HUES64 (cell line): ENCODE results near the gene TMEM132E.

Experiments
- H3K27ac ChIP-seq: 2 replicates; pipeline ENCODE4 v1.7.0; 2013; ENCODE audit warnings: low read depth, low read length, inconsistent platforms
- H3K27me3 ChIP-seq: 2 replicates; pipeline ENCODE4 v1.6.1; 2013; ENCODE audit warnings: mild to moderate bottlenecking, low read length; ENCODE audit not compliant: insufficient read depth
- H3K36me3 ChIP-seq: 2 replicates; pipeline ENCODE4 v1.6.1; 2013; ENCODE audit warnings: mild to moderate bottlenecking, low read length; ENCODE audit not compliant: insufficient read depth
- H3K4me1 ChIP-seq: 2 replicates; pipeline ENCODE4 v1.6.1; 2013; ENCODE audit warnings: mild to moderate bottlenecking, low read length, moderate library complexity; ENCODE audit not compliant: insufficient read depth
- H3K4me3 ChIP-seq: 2 replicates; pipeline ENCODE4 v1.5.1; 2013; ENCODE audit warnings: mild to moderate bottlenecking, low read length, moderate library complexity
- H3K9ac ChIP-seq: 2 replicates; pipeline ENCODE4 v1.6.1; 2013; ENCODE audit warnings: mild to moderate bottlenecking, low read depth, low read length
- H3K9me3 ChIP-seq: 2 replicates; pipeline ENCODE4 v1.6.1; 2013; ENCODE audit warnings: low read depth, low read length; ENCODE audit not compliant: insufficient read depth
- WGBS: fragments of 150-250, 120-280 bp; methylation state at CpG from one replicate; pipeline ENCODE4 v1.1.7; 2013; ENCODE audit warnings: missing lambda C conversion rate; 5-methylcytosine and 5-hydroxymethylcytosine counted together

Gene TMEM132E

GRCh38 chr17:34637041-34637547, 57.7 kb downstream of the TMEM132E start:
- peaks cover 56% of the 10 kb centered on the region for H3K27me3 ChIP-seq
- 93% methylated on average over 20 of the region's 20 CpGs for WGBS

DNA sequence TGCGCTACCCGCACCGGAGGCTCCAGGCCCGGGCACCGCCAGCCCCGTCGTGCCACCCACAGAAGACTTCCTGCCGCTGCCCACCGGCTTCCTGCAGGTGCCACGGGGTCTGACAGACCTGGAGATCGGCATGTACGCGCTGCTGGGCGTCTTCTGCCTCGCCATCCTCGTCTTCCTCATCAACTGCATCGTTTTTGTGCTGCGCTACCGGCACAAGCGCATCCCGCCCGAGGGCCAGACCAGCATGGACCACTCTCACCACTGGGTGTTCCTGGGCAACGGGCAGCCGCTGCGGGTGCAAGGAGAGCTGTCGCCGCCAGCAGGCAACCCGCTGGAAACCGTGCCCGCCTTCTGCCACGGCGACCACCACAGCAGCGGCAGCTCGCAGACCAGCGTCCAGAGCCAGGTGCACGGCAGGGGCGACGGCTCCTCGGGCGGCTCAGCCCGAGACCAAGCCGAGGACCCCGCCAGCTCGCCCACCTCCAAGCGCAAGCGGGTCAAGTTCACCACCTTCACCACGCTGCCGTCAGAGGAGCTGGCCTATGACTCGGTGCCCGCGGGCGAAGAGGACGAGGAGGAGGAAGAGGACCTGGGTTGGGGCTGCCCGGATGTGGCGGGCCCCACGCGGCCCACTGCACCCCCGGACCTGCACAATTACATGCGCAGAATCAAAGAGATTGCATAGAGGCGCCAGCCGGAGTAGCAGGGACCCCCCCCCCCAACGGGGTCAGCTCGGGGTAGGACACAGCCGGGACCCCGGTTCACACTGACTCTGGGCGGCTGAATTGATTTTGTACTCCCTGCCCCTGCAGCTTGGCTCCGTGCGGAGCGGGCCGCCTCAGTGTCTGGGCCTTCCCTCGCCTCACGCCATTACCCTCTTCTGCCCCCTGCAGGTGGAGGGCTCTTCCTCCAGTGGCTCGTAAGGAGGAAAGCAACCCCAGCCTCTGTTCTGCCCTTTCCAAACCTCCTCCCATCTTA, 58.5 kb downstream of the TMEM132E start:
- Histone ChIP-seq H3K27ac (no peak overlapping the region), H3K4me3 (no peak overlapping the region), H3K4me1 (peaks cover 7% of the 10 kb centered on the region), H3K9ac (no peak overlapping the region), H3K9me3 (no peaks in the 10 kb centered on the region), H3K27me3 (peaks cover 53% of the 10 kb centered on the region), H3K36me3 (no peaks in the 10 kb centered on the region)
- WGBS: 73% methylated on average over 73 of the region's 73 CpGs

More at GRCh38 chr17:34637041-34637547, 57.7 kb downstream of the TMEM132E start:
- no peak overlapping the region for H3K27ac ChIP-seq
- no peaks in the 10 kb centered on the region for H3K36me3 ChIP-seq
- H3K4me3 ChIP-seq: no peak overlapping the region
- H3K9ac ChIP-seq: no peak overlapping the region
- H3K4me1 ChIP-seq: peaks cover 7% of the 10 kb centered on the region
- H3K9me3 ChIP-seq: no peaks in the 10 kb centered on the region

- no peaks in the 10 kb centered on the region for H3K9me3 ChIP-seq
- no peak overlapping the region for H3K4me3 ChIP-seq
- H3K36me3 ChIP-seq: no peaks in the 10 kb centered on the region
- WGBS: 55% methylated on average over 15 of the region's 17 CpGs
- H3K27ac ChIP-seq: no peak overlapping the region
- H3K27me3 ChIP-seq: peaks cover 49% of the 10 kb centered on the region
- H3K9ac ChIP-seq: no peak overlapping the region
- H3K4me1 ChIP-seq: no peaks in the 10 kb centered on the region
These were observed 59.3 kb downstream of the TMEM132E start for GRCh38 chr17:34638526-34639260.

GRCh38 chr17:34639706-34640425, 60.5 kb downstream of the TMEM132E start:
- 91% methylated on average over 6 of the region's 6 CpGs for WGBS
- Histone ChIP-seq H3K9me3 (no peaks in the 10 kb centered on the region), H3K4me3 (no peak overlapping the region), H3K36me3 (no peaks in the 10 kb centered on the region), H3K9ac (no peak overlapping the region), H3K4me1 (no peaks in the 10 kb centered on the region), H3K27ac (no peak overlapping the region), H3K27me3 (peaks cover 42% of the 10 kb centered on the region)

DNA sequence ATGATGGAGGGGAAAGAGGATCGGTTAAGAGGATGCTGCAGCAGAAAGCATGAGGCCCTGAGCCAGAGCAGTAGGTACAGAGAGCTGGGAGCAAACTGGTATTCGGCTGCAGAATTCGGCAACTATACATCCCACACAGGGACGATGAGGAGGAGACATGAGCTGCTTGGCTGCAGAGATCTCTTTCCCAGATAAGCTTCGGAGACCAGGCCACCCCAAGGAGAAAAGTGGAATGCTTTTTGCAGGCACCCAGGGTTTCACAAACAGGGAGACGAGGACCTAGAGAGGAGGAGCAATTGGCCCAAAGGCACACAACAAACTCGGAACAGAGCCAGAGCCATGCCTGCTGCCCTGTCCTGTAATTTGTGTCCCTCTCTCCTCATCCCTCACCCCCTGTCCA, 62.0 kb downstream of the TMEM132E start:
- H3K9ac ChIP-seq: no peak overlapping the region
- peaks cover 34% of the 10 kb centered on the region for H3K27me3 ChIP-seq
- no peaks in the 10 kb centered on the region for H3K4me1 ChIP-seq
- H3K9me3 ChIP-seq: no peaks in the 10 kb centered on the region
- no peaks in the 10 kb centered on the region for H3K36me3 ChIP-seq
- no peak overlapping the region for H3K27ac ChIP-seq
- 88% methylated on average over 7 of the region's 7 CpGs for WGBS
- H3K4me3 ChIP-seq: no peak overlapping the region

DNA sequence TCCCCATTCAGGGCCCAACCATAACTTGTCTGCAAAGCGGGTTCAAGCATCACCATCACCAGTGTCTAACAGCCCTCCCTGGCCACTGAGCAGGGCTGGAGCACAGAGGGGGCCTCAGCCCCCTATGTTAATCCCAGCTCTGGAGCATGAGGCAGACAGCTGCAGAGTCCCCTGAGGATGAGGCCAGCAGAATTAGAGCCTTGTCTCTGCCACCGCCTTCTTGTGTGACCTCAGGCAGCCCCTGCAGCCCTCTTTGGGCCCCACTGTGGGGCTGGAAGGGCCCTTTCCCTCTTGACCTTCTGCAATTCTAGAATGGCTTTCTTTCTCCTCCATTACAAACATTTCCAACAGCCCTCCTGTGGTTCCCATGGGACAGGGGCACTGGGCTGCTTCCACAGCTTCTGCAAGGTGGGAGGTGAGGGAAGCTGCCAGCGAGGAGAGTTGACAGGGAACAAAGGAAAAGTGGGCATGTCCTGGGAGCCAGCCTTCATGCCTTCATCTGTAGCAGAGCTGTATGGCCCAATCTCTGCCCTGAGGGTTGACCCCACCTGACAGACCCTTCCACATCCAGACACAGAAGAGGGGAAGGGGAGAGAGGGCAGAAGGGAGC, 65.7 kb downstream of the TMEM132E start:
- Histone ChIP-seq H3K4me3 (no peak overlapping the region), H3K36me3 (no peaks in the 10 kb centered on the region), H3K27ac (no peak overlapping the region), H3K9ac (no peak overlapping the region), H3K27me3 (peaks cover 6% of the 10 kb centered on the region), H3K4me1 (no peaks in the 10 kb centered on the region), H3K9me3 (peaks cover 4% of the 10 kb centered on the region; the same call in 1 of the 2 replicates)
- WGBS: 87% methylated on average over 3 of the region's 3 CpGs

DNA sequence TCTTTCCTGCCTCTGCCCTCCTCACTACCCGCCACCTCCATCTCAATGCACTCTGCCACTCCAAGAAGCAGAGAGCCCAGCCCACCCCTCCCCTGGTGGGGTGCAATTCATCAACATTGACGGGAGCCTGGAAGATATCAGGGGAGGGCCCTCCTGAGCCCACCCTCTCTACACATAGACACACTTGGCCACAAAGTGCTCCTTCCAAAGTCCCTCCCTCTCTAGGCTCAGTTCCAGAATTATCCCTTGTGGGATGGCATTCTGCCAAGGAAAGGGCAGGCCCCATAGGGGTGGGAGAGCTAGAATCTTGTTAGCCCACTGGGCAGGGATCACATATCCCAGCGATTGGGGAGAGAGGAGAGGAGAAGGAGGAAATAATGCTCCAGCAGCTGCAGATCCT, 66.2 kb downstream of the TMEM132E start:
- H3K27ac ChIP-seq: no peak overlapping the region
- WGBS: 67% methylated on average over 3 of the region's 3 CpGs
- no peaks in the 10 kb centered on the region for H3K36me3 ChIP-seq
- H3K9ac ChIP-seq: no peak overlapping the region
- peaks cover 4% of the 10 kb centered on the region; the same call in 1 of the 2 replicates for H3K9me3 ChIP-seq
- no peaks in the 10 kb centered on the region for H3K4me1 ChIP-seq
- H3K27me3 ChIP-seq: peaks cover 6% of the 10 kb centered on the region
- H3K4me3 ChIP-seq: no peak overlapping the region

- Histone ChIP-seq H3K9me3 (peaks cover 4% of the 10 kb centered on the region; the same call in 1 of the 2 replicates), H3K9ac (no peak overlapping the region), H3K36me3 (no peaks in the 10 kb centered on the region), H3K4me3 (no peak overlapping the region), H3K4me1 (no peaks in the 10 kb centered on the region), H3K27me3 (no peaks in the 10 kb centered on the region; the same call in 1 of the 2 replicates), H3K27ac (no peak overlapping the region)
- WGBS: 95% methylated on average over 3 of the region's 3 CpGs
These were observed 68.1 kb downstream of the TMEM132E start for GRCh38 chr17:34647511-34647910.

- no peak overlapping the region for H3K27ac ChIP-seq
- H3K4me1 ChIP-seq: no peaks in the 10 kb centered on the region
- H3K27me3 ChIP-seq: no peaks in the 10 kb centered on the region; the same call in 1 of the 2 replicates
- no peak overlapping the region for H3K4me3 ChIP-seq
- H3K9me3 ChIP-seq: peaks cover 4% of the 10 kb centered on the region; the same call in 1 of the 2 replicates
- 85% methylated on average over 4 of the region's 5 CpGs for WGBS
- H3K9ac ChIP-seq: no peak overlapping the region
- H3K36me3 ChIP-seq: no peaks in the 10 kb centered on the region
These were observed 70.8 kb downstream of the TMEM132E start for GRCh38 chr17:34650051-34650750.

DNA sequence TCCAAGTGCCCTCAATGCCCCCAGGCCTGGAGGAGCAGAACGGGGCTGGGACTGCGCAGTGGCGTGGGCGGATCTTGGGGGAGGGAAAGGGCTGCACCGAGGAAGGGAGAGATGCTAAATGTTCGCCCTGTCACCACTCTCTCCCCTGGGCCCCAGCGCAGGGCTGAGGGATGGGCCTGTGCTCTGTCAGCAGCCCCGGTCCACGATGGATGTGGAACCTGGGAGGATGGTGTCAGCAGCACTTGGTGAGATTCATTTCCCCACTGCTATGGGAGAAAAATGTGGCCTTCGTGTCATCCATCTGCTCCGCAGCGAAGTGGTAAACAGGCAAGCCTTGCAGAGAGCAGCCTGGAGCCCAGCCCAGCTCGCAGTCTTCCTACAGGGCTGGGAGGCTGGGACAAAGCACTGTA, 72.0 kb downstream of the TMEM132E start:
- Histone ChIP-seq H3K36me3 (no peaks in the 10 kb centered on the region), H3K4me1 (no peaks in the 10 kb centered on the region), H3K9me3 (peaks cover 4% of the 10 kb centered on the region; the same call in 1 of the 2 replicates), H3K4me3 (no peak overlapping the region), H3K27me3 (no peaks in the 10 kb centered on the region; the same call in 1 of the 2 replicates), H3K9ac (no peak overlapping the region), H3K27ac (no peak overlapping the region)
- 90% methylated on average over 13 of the region's 13 CpGs for WGBS
